Endothelial cell of umbilical vein (primary cell): Measurements from ENCODE around the gene NKG7. TPM values are rescaled to one million over a fixed set of nuclear protein-coding genes. Genes with fewer than 3 reads are reported as not detected.

Experiments used
- BruUV-seq: library from RNA; stranded (reverse); fragments of 400-500 nt; replicated peaks from 2 replicates; lab custom pipeline; 2021; lab: Mats Ljungman, UMichigan
- CTCF ChIA-PET: fragments of 300-600, 350-600 bp; sonication (Branson Sonifier 250); formaldehyde crosslinking; loops from one replicate; lab custom pipeline; 2021; ENCODE audit warnings: antibody characterized with exemption, inconsistent platforms; lab: Charles Lee
- POLR2A ChIA-PET: fragments of 300-600, 350-600 bp; sonication (Branson Sonifier 250); formaldehyde crosslinking; loops from one replicate; lab custom pipeline; 2021; ENCODE audit warnings: antibody characterized with exemption, inconsistent platforms; lab: Charles Lee
- DNase-seq: peaks from one replicate; pipeline ENCODE4 v3.0.0-alpha.2; 2011; ENCODE audit warnings: low read depth, low spot score
- FAIRE-seq: peaks from 2 replicates; lab custom pipeline; 2011; peaks lifted over from hg19 to GRCh38; lab: Jason Lieb, UNC
- H2AFZ ChIP-seq: 2 replicates; pipeline ENCODE4 v1.6.0; 2012; ENCODE audit warnings: low read depth, low read length, control low read depth, inconsistent platforms
- H3K27ac ChIP-seq: 2 replicates; pipeline ENCODE4 v1.5.1; 2011; ENCODE audit warnings: low read depth, mild to moderate bottlenecking, control low read depth, low read length, moderate library complexity; ENCODE audit not compliant: insufficient read depth
- H3K27me3 ChIP-seq, 2 experiments: 2 replicates each; pipeline versions ENCODE4 v1.6.0 to v1.6.1; 2011; ENCODE audit warnings: low read length in 2 of 2, mixed read lengths in 1 of 2; ENCODE audit not compliant: control insufficient read depth in 2 of 2, insufficient read depth in 2 of 2
- H3K36me3 ChIP-seq, 2 experiments: 2 replicates in 1 of 2; 3 replicates in 1 of 2; pipeline ENCODE4 v1.5.1; 2011; ENCODE audit warnings: low read length in 2 of 2, mild to moderate bottlenecking in 1 of 2, moderate library complexity in 1 of 2; ENCODE audit not compliant: control insufficient read depth in 2 of 2, insufficient read depth in 2 of 2; ENCODE audit errors: extremely low read depth in 1 of 2
- H3K4me1 ChIP-seq: 3 replicates; pipeline ENCODE4 v1.5.1; 2011; ENCODE audit warnings: mild to moderate bottlenecking, low read length; ENCODE audit not compliant: control insufficient read depth, insufficient read depth; ENCODE audit errors: extremely low read depth
- H3K4me2 ChIP-seq: 2 replicates; pipeline ENCODE4 v1.6.1; 2011; ENCODE audit warnings: low read length, control low read depth, mixed read lengths; ENCODE audit not compliant: insufficient read depth
- H3K4me3 ChIP-seq, 3 experiments: fragments of 200-600 bp in 1 of 3; sonication (generic), shearing (Covaris generic) in 1 of 3; replicated peaks in 1 of 3; 2 replicates each; pipeline ENCODE4 v1.5.1; 2011 to 2016; ENCODE audit warnings: control low read depth in 3 of 3, low read length in 3 of 3, mild to moderate bottlenecking in 2 of 3, inconsistent platforms in 1 of 3, low read depth in 1 of 3, moderate library complexity in 1 of 3; ENCODE audit not compliant: insufficient read depth in 1 of 3
- H3K79me2 ChIP-seq: 2 replicates; pipeline ENCODE4 v1.6.0; 2012; ENCODE audit warnings: low read length, inconsistent platforms; ENCODE audit not compliant: control insufficient read depth, insufficient read depth
- H3K9ac ChIP-seq: replicated peaks from 2 replicates; pipeline ENCODE3; 2011; ENCODE audit warnings: low read length, control low read depth; ENCODE audit not compliant: insufficient read depth; ENCODE audit errors: extremely low read depth
- H3K9me1 ChIP-seq: replicated peaks from 3 replicates; pipeline ENCODE4 v1.6.0; 2011; ENCODE audit warnings: mild to moderate bottlenecking, low read length; ENCODE audit not compliant: control insufficient read depth, insufficient read depth; ENCODE audit errors: extremely low read depth
- H3K9me3 ChIP-seq: replicated peaks from 2 replicates; pipeline ENCODE4 v1.5.1; 2012; ENCODE audit warnings: low read length, inconsistent platforms; ENCODE audit not compliant: control insufficient read depth, insufficient read depth
- H4K20me1 ChIP-seq: replicated peaks from 2 replicates; pipeline ENCODE3; 2011; ENCODE audit warnings: mild to moderate bottlenecking, low read length; ENCODE audit not compliant: control insufficient read depth, insufficient read depth; ENCODE audit errors: extremely low read depth
- EZH2 ChIP-seq: IDR thresholded peaks from 2 replicates; pipeline ENCODE4 v1.6.1; 2012; ENCODE audit warnings: borderline replicate concordance, low read depth, mild to moderate bottlenecking, moderate library complexity, low read length, inconsistent platforms; ENCODE audit not compliant: severe bottlenecking
- FOS ChIP-seq: IDR thresholded peaks from 2 replicates; pipeline ENCODE4 v1.6.1; 2011; ENCODE audit warnings: mild to moderate bottlenecking, low read length, moderate library complexity, borderline replicate concordance; ENCODE audit not compliant: insufficient read depth
- GATA2 ChIP-seq: IDR thresholded peaks from 2 replicates; pipeline ENCODE4 v1.7.0; 2011; ENCODE audit warnings: low read depth, mild to moderate bottlenecking, moderate library complexity, mixed read lengths, low read length; ENCODE audit not compliant: insufficient read length, insufficient read depth
- JUN ChIP-seq: IDR thresholded peaks from 2 replicates; pipeline ENCODE4 v1.6.1; 2011; ENCODE audit warnings: borderline replicate concordance, low read depth; ENCODE audit not compliant: insufficient read length, insufficient read depth
- POLR2AphosphoS5 ChIP-seq: IDR thresholded peaks from 2 replicates; pipeline ENCODE4 v1.6.1; 2012; ENCODE audit warnings: low read depth, mild to moderate bottlenecking, control low read depth, low read length, moderate library complexity; ENCODE audit not compliant: insufficient read depth
- dilution Hi-C: fragments of 300-500 bp; cut with MboI; formaldehyde crosslinking; loops from one replicate; pipeline ENCODE4 v1.15.0; 2019; ENCODE audit warnings: low sequenced_read_pairs; ENCODE audit not compliant: extremely low pct_ligation_motif_present
- intact Hi-C: fragments of 100-400 bp; cut with micrococcal nuclease; formaldehyde crosslinking; loops from one replicate; pipeline ENCODE4 v1.10.0; 2022
- polyA plus RNA-seq, 4 experiments: library from polyadenylated mRNA; depleted of rRNA in 3 of 4; stranded (reverse) in 3 of 4; unstranded in 1 of 4; fragments of >200 nt; gene quantifications; 2 replicates each; pipeline versions ENCODE4 v1.2.1 to v1.2.3, GENCODE V29; 2011 to 2012; ENCODE audit warnings: missing spikeins in 1 of 4
- total RNA-seq: library from RNA; stranded (reverse); gene quantifications from 2 replicates; pipeline ENCODE4 v1.2.3, GENCODE V29; 2021
- TF ChIP-seq, protein P1 (sequence below): IDR thresholded peaks from 2 replicates; pipeline ENCODE4 v1.6.1; 2011; ENCODE audit not compliant: insufficient read depth, insufficient read length

Gene NKG7
- total and polyA plus RNA-seq, 2 donors (not counting 3 experiments of a cell fraction or from before 2014, with no cell fraction given), result not detected

DNA sequence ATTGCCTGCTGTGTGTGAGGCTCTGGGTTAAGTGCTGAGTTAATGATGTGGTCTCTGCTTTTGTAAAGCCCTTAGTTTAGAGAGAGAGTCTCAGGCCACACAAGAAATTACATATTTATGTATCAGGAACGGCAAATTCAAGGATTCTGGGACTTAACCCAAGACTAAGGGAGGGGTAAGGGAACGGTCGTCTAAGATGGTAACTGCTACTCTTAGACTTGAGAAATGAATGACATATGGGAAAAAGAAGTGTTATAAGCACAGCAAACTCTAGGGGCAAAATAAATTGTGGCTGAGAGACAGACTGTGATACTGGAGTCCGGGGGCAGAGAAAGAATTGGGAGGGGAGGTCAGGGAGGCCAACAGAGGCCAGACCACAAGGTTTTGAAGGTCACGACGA lies 40.7 kb downstream of the NKG7 start:
- no peak for TF ChIP-seq POLR2AphosphoS5
- TF ChIP-seq, protein P1, sequence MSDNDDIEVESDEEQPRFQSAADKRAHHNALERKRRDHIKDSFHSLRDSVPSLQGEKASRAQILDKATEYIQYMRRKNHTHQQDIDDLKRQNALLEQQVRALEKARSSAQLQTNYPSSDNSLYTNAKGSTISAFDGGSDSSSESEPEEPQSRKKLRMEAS, result no peak
- intact Hi-C loops (no loop called here), dilution Hi-C loops (no loop called here)
- CTCF ChIA-PET, result no interaction called here
- no TSS peak for BruUV-seq
- Histone ChIP-seq H3K79me2 (no peaks in the 10 kb centered on the region), H3K27me3 (peaks cover 6 to 7% of the 10 kb centered on the region in 2 experiments), H4K20me1 (no peaks in the 10 kb centered on the region), H3K27ac (no peak overlapping the region), H3K9ac (no peak overlapping the region), H3K4me2 (no peak overlapping the region), H3K4me3 (no peak overlapping the region), H3K9me3 (no peaks in the 10 kb centered on the region), H3K4me1 (no peaks in the 10 kb centered on the region), H3K9me1 (no peaks in the 10 kb centered on the region), H2AFZ (no peak overlapping the region), H3K36me3 (no peaks in the 10 kb centered on the region)
- DNase-seq (no peak), FAIRE-seq (no peak)
- POLR2A ChIA-PET, result no interaction called here

DNA sequence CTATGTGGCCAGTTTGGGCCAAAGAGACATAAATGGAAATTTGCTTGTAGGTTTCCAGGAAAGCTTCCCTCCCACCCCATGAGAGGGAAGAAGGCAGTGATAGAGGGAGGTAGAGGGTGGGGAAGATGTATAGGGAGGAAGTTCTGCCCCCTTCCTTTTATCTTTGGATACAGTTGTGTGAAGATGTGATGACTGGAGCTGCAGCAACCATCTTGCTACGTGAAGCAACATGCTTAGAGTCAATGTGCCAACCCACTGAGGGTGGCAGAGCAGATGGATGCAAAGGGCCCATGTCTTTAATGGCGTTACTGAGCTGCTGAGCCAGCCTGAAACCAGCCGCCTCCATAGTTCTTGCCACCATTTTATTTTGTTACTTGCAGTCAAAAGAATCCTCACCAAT lies 41.3 kb downstream of the NKG7 start:
- Histone ChIP-seq H3K27ac (no peak overlapping the region), H3K36me3 (no peaks in the 10 kb centered on the region), H3K4me3 (no peak overlapping the region), H3K9ac (no peak overlapping the region), H2AFZ (no peak overlapping the region), H3K27me3 (peaks cover 6 to 7% of the 10 kb centered on the region in 2 experiments), H3K4me2 (no peak overlapping the region), H3K79me2 (no peaks in the 10 kb centered on the region), H3K4me1 (no peaks in the 10 kb centered on the region), H3K9me1 (no peaks in the 10 kb centered on the region), H3K9me3 (no peaks in the 10 kb centered on the region), H4K20me1 (no peaks in the 10 kb centered on the region)
- FAIRE-seq, result no peak
- intact Hi-C loops, result no loop called here
- dilution Hi-C loops, result no loop called here
- CTCF ChIA-PET, result no interaction called here
- no peak for TF ChIP-seq EZH2
- TF ChIP-seq FOS, result no peak
- TF ChIP-seq GATA2, result no peak
- TF ChIP-seq JUN, result no peak
- no TSS peak for BruUV-seq
- DNase-seq, result no peak
- POLR2A ChIA-PET, result no interaction called here
